H7 (cell line): ENCODE data around the gene BABAM2. TPM values are rescaled to one million over a fixed set of nuclear protein-coding genes. Genes with fewer than 3 reads are reported as not detected.

Source experiments
- DNase-seq: peaks from one replicate; pipeline ENCODE4 v3.0.0; 2012
- H3K27me3 ChIP-seq: 2 replicates; pipeline ENCODE4 v1.6.0; 2011; ENCODE audit warnings: mild to moderate bottlenecking, low read length; ENCODE audit not compliant: control insufficient read depth, insufficient read depth
- H3K36me3 ChIP-seq: replicated peaks from 2 replicates; pipeline ENCODE4 v1.5.1; 2011; ENCODE audit warnings: low read length; ENCODE audit not compliant: control insufficient read depth, insufficient read depth
- H3K4me3 ChIP-seq: 2 replicates; pipeline ENCODE4 v1.5.1; 2011; ENCODE audit warnings: low read depth, mild to moderate bottlenecking, control low read depth, low read length, moderate library complexity; ENCODE audit not compliant: insufficient read depth
- total RNA-seq: library from RNA; depleted of rRNA; stranded (reverse); fragments of >200 nt; shearing (Covaris generic); gene quantifications from 2 replicates; pipeline ENCODE4 v1.2.3, GENCODE V29; 2014

Gene BABAM2
- total RNA-seq, 1 experiment from 2014 or later = 25.3 TPM

GRCh38 chr2:28219138-28219537 lies 328.6 kb downstream of the BABAM2 start:
- H3K36me3 ChIP-seq = no peaks in the 10 kb centered on the region
- no peak overlapping the region for H3K4me3 ChIP-seq
- no peaks in the 10 kb centered on the region for H3K27me3 ChIP-seq
- no peak for DNase-seq

GRCh38 chr2:28219758-28220368 lies 329.3 kb downstream of the BABAM2 start:
- Histone ChIP-seq H3K4me3 (no peak overlapping the region), H3K27me3 (no peaks in the 10 kb centered on the region), H3K36me3 (no peaks in the 10 kb centered on the region)
- DNase-seq = no peak

GRCh38 chr2:28224648-28225472 lies 334.3 kb downstream of the BABAM2 start:
- Histone ChIP-seq H3K4me3 (no peak overlapping the region), H3K27me3 (no peaks in the 10 kb centered on the region), H3K36me3 (no peaks in the 10 kb centered on the region)
- DNase-seq = no peak

DNA sequence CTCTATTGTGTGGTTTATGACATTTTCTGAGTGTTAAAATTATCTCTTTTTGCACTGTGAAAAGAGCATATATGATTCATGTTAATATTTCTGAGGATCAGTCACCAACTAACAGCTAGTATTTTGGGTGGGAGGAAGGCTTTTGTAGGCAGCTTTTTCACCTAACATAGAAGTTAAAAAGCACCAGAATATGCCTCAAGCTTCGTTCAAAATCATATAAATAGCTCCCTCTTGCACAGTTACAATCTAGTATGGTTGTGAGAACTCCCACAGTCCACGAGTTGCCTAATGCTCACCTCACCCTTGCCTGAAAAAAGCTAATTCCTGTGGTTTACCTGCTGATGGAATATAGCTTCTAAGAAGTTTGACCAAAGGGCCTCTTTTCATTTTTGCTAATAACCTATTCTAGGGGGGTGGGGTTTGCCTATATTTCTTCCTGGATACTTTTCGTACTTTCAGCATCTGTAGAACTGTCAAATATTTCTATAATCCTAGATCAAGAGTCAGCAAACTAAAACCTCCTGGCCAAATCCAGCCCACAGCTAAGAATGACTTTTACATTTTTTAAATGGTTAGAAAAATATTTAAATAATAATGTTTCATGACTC lies 335.0 kb downstream of the BABAM2 start:
- Histone ChIP-seq H3K36me3 (no peaks in the 10 kb centered on the region), H3K4me3 (no peak overlapping the region)
- no peak for DNase-seq

DNA sequence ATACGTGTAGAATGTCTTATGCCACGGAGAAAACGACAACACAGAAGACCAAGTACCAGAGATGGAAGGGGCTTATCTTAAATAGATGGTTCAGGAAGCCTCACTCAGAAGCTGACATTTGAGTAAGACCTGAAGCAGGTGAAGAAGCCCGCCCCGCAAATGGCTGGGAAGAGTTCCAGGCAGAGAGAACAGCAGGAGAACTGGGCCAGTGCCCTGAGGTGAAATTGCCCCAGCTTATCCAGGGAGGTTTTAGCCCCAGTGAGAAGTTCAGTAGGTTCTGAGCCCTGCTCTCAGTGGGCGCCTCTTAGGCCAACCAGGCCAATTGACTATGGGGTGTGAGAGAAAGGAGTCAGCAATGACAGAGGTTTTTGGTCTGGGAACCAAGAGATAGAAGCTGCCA lies 336.0 kb downstream of the BABAM2 start:
- DNase-seq = no peak
- Histone ChIP-seq H3K27me3 (no peaks in the 10 kb centered on the region), H3K36me3 (no peaks in the 10 kb centered on the region), H3K4me3 (no peak overlapping the region)

More for the DNA sequence above, 335.0 kb downstream of the BABAM2 start:
- no peaks in the 10 kb centered on the region for H3K27me3 ChIP-seq

DNA sequence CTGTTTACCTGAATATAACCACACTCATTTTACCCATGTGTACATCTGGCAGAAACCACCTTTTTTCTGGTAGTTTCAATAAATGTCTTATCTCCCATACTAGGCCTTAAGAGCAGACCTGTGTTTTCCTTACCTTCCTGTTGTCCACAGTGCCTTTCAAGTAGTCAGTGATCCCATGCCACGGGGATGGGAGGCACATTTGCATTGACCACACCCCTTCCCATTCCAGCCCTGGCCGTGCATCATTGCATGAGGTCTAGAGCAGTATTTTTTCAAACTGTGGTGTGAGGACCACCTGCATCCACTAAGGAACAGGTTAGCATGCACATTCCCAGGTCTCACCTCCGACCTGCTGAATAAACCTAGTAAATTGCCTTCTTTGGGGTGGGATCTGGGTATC lies 337.0 kb downstream of the BABAM2 start:
- H3K36me3 ChIP-seq = no peaks in the 10 kb centered on the region
- no peak overlapping the region for H3K4me3 ChIP-seq
- H3K27me3 ChIP-seq = no peaks in the 10 kb centered on the region
- peak; percentile 27 for DNase-seq

GRCh38 chr2:28228434-28228995 lies 338.0 kb downstream of the BABAM2 start:
- Histone ChIP-seq H3K36me3 (no peaks in the 10 kb centered on the region), H3K27me3 (no peaks in the 10 kb centered on the region), H3K4me3 (no peak overlapping the region)
- DNase-seq = no peak

- H3K4me3 ChIP-seq = no peak overlapping the region
- DNase-seq = no peak
- no peaks in the 10 kb centered on the region for H3K27me3 ChIP-seq
- no peaks in the 10 kb centered on the region for H3K36me3 ChIP-seq
These were observed 340.6 kb downstream of the BABAM2 start for GRCh38 chr2:28231110-28231631.

DNA sequence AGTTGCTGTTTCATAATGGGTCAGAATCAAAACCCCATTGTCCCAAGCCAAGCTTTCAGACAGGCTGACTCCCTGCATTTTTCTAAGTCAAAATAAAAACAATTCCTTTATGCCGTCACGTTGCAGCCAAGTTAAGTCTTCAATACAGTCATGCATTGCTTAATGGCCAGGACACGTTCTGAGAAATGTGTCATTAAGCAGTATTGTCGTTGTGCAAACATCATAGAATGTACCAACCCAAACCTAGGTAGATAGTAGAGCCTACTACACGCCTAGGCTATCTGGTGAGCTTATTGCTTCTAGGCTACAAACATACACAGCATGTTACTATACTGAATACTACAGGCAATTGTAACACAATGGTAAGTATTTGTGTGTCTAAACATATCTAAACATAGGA lies 341.8 kb downstream of the BABAM2 start:
- no peak overlapping the region for H3K4me3 ChIP-seq
- no peaks in the 10 kb centered on the region for H3K36me3 ChIP-seq
- no peaks in the 10 kb centered on the region for H3K27me3 ChIP-seq
- DNase-seq = no peak

- Histone ChIP-seq H3K4me3 (no peak overlapping the region), H3K27me3 (no peaks in the 10 kb centered on the region), H3K36me3 (no peaks in the 10 kb centered on the region)
- DNase-seq = no peak
These were observed 342.7 kb downstream of the BABAM2 start for GRCh38 chr2:28233164-28233676.

DNA sequence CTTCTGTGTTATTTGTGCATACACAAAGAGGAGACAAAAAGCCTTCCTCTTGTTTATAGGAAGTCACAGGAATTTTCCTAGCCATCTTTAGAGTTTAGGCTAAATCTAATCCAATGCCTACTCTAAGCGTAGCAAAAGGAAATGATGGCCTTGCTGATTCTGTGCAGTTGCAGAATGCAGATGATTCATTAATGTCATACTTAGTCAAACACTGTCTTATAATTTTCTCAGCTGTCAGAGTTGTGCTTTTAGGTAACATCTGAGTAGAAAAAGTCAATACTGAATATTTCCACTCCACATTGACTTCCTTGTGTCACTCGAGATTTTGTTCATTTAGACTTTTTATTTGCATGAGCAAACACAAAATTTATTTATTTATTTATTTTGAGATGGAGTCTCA lies 344.3 kb downstream of the BABAM2 start:
- no peak overlapping the region for H3K4me3 ChIP-seq
- H3K36me3 ChIP-seq = no peaks in the 10 kb centered on the region
- no peaks in the 10 kb centered on the region for H3K27me3 ChIP-seq
- no peak for DNase-seq

DNA sequence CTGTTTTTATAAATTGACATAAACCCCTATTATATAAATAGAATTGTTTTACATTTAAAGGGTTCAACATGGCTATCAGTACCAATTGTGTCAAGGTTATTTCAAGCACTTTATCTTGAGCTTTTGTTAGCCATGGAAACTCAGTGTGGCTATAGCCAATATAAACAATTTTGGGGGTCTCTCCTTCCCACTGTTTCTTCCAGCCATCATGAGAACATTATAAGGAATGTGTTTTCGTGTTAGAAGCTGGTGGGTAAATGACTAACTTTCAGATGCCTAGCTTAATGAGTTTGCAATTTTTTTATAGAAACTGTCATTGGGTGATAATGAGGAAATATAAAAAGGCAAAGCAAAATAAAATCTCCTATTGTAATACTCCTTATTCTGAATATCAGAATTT lies 348.7 kb downstream of the BABAM2 start:
- Histone ChIP-seq H3K27me3 (no peaks in the 10 kb centered on the region), H3K36me3 (no peaks in the 10 kb centered on the region), H3K4me3 (no peak overlapping the region)
- DNase-seq = no peak

DNA sequence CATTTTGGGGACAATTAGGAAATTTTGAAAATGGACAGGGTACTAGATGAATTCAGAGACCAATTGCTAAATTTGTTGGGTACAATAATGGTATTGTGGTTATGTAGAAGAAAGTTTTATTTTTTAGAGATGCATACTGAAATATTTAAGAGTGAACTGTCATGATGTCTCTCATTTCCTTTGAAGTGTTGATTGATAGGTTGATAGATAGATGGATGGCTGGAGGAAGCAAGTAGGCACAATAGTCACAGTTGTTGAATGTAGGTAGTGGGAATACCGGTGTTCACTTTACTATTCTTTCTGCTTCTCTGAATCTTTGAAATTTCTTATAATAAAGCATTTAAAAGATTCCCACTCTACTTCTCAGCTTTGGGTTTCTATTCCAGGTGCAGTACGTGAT lies 350.4 kb downstream of the BABAM2 start:
- Histone ChIP-seq H3K4me3 (no peak overlapping the region), H3K36me3 (no peaks in the 10 kb centered on the region), H3K27me3 (no peaks in the 10 kb centered on the region)
- no peak for DNase-seq

- H3K36me3 ChIP-seq = no peaks in the 10 kb centered on the region
- H3K27me3 ChIP-seq = no peaks in the 10 kb centered on the region
- no peak for DNase-seq
- no peak overlapping the region for H3K4me3 ChIP-seq
These were observed 356.8 kb downstream of the BABAM2 start for GRCh38 chr2:28247290-28247689.
